Stimulated activated CD4-positive, alpha-beta T cell treated with anti-CD3 and anti-CD28 coated beads, Interleukin-2, amount 100 ng/mL, for 24 hours (primary cell): Measurements from ENCODE around the gene TNFAIP2.

ENCODE experiments used
- DNase-seq, 2 donors: peaks; one replicate each; pipeline ENCODE4 v3.0.0-alpha.2; 2020

TNFAIP2 gene

GRCh38 chr14:103122947-103123633 is at the start of gene TNFAIP2:
TNFAIP2 (plus strand) TSS chr14:103123461; CDS start chr14:103126458, 2,997 bp downstream.
- no peak for DNase-seq

- DNase-seq, result no peak
These were observed 49.2 kb upstream of the TNFAIP2 start for GRCh38 chr14:103073876-103074728.

- peak in 1 of 2 donors; percentile 31 for DNase-seq
These were observed 48.4 kb upstream of the TNFAIP2 start for GRCh38 chr14:103074729-103075367.

DNA sequence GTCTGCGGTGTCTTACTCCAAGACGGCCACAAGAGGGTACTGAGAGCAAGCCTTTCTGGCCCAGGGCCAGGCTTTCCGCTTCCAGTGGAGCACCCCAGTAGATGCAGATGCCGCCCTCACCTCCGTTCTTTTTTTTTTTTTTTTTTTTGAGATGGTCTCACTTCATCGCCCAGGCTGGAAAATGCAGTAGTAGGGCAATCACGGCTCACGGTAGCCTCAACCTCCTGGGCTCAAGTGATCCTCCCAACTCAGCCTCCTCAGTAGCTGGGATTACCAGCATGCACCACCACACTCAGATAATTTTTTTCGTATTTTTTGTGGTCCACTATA is 44.9 kb upstream of the TNFAIP2 start:
- peak; percentile 72 to 76 for DNase-seq

- no peak for DNase-seq
These were observed 44.2 kb upstream of the TNFAIP2 start for GRCh38 chr14:103078860-103079587.

- DNase-seq, result no peak
These were observed 41.3 kb upstream of the TNFAIP2 start for GRCh38 chr14:103081951-103082350.

DNA sequence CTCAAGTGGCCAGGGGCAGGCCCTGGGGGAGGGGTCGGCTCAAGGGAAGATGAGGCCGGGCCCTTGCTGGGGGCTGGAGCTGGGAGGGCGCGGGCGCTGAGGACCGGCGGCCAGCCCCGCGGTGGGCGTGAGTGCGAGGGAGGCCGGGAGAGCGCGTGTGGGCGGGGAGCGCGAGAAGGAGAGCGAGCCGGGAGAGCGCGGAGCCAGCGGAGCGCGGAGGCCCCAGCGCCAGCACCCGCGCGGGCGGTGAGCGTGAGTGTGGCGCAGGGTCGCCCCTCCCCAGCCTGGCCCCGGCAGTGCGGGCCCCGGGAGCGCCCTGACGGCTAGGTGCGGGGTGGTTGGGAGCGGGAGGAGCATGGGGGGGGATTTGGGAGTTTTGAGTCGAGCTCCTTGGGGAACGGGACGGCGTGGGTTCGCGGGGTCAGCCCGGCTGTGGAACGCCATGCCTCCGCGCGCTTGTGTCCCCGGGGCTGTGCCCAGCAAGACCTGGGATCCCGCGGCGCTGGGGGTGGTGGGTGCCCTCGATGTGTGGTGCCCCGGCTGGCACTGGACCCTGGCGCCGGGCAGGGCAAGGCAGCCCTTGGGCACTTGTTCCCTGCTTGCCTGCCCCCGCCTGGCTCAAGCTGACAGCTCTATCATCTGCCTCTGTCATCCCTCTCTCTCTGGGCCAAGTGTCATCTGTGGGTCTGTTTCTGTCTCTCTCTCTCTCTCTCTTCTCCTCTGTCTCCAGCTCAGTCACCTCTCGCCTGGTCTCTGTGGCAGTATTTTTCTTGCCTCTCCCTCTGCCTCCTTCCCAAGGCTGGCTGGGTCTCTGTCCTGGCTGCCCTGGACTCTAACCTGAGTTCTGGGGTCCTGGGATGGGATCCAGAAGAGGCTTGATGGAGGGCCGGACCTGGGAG is 39.0 kb upstream of the TNFAIP2 start, which contains the start of gene LBHD2:
Gene LBHD2, plus strand, starts transcription at position 190 of the 899 bp plus-strand sequence. CDS start 1,803 bp downstream, outside the sequence.
- no peak for DNase-seq

GRCh38 chr14:103085106-103086091 is 37.9 kb upstream of the TNFAIP2 start:
- no peak for DNase-seq

DNA sequence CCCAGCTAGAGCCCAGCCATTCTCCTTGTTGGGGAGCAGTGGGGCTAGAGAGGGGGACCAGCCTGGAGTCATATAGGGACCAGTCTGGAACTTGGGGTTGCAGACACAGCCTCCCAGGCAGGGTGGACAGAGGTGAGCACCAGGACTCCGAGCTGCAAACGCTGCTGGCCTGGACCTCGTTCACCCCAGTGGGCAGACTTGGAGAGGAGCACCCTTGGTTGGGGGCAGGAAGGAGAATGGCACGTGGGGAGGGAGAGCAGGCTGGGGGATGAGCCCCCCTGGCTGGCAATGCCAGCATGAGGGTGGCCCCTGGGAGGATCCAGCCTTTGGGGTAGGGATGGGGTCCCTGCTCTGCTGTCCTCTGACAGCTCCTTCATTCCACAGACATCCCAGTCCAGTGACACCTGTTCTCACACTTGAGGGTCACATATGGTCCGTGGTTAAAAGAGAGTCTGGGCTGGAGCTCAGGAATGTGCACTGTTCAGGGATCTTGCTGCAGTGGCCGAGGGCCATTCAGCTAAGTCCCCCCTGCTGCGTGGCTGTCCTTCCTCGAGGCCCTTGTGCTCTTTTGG is 36.4 kb upstream of the TNFAIP2 start:
- no peak for DNase-seq

GRCh38 chr14:103087343-103087835 is 35.9 kb upstream of the TNFAIP2 start:
- no peak for DNase-seq

DNA sequence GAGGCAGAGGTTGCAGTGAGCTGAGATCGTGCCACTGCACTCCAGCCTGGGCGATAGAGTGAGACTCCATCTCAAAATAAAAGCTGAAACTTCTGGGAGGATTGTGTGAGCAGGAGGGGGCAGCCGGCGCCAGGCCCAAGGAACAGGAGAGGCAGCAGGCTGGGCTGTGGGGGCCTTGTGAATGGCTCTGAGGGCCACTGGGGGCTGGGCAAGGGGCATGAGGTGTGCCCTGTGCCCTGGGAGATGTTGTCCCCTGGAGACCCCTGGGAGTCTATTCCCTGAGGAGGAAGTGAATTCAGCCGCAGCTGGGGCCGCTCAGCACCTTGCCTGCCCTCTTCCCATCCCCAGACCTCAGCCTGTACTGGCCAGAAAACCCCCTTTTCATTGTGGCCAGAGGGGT is 34.3 kb upstream of the TNFAIP2 start:
- DNase-seq, result no peak

- no peak for DNase-seq
These were observed 33.6 kb upstream of the TNFAIP2 start for GRCh38 chr14:103089386-103090335.

GRCh38 chr14:103090481-103091020 is 32.7 kb upstream of the TNFAIP2 start:
- DNase-seq, result no peak

DNA sequence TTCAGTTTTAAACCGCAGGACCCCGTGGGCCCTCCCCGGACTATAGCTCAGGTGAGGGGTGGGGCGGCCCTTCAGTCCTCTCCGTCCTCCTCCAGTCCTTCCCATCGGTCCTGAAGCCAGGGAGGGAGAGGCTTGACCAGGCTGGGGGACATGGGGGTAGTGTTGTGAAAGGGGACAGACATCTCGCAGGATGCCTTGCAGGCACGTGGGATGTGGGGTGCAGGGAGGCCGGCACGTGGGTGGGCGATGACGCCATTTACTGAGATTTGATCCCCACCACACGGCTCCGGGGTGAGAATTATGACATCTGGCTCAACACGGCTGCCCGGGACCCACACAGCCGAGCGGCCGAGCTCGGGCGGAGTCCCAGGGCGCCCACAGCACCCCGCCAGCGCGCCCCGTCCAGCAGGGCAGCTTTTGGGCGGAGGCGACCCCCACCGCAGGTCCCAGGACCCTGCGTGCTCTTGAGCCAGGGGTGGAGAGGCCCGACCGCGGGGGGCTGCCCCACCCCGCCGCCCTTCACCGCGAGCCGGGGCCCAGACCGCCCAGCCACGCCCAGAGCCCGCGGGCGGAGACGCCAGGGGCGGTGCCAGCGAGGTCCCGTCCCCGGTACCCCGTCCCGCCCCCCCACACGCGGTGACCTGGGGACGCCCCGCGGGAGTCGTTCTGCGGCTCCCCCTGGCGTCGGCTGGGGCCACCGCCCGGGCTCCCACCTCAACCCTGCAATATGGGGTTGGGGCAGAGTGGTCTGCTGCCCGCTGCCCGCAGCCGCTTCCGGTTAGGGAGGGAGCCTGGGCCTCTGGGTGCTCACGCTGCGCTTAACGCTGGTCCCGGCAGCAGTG is 32.0 kb upstream of the TNFAIP2 start:
- peak; percentile 82 to 84 for DNase-seq

GRCh38 chr14:103091883-103092222 is 31.4 kb upstream of the TNFAIP2 start:
- DNase-seq, result no peak

DNA sequence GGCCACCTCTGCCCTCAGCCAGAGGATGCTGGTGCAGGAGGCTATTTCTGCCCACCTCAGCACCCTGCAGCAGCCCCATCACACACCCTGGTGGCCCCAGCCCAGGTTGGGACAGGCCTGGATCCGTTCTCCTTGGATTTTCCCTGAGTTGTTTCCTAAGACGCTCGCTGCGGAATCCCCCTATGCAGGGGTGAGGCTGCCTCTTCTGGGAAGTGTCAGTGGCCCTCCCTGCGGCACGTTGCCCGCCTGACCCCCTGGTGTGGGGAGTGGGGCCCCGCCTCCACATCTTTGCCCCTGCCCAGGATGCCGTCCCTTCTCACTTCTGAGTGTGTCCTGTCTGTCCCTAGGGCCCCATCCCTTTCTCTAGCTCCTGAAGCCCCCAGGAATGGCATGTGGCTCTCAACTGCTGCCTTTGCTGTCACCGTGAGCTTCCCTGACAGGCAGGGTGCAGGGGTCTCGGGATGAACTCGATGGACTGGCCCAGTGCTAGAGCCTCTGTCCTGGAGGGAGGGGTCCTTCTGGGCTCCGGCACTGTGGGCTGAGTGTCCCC is 29.3 kb upstream of the TNFAIP2 start:
- no peak for DNase-seq
